ENCODE measurements around the gene ETV4.
"Not testable (repeated sequence)": the region's sequence is repeated elsewhere in the genome, so short reads cannot be mapped to it uniquely, and the experiment has no call there.

DNA sequence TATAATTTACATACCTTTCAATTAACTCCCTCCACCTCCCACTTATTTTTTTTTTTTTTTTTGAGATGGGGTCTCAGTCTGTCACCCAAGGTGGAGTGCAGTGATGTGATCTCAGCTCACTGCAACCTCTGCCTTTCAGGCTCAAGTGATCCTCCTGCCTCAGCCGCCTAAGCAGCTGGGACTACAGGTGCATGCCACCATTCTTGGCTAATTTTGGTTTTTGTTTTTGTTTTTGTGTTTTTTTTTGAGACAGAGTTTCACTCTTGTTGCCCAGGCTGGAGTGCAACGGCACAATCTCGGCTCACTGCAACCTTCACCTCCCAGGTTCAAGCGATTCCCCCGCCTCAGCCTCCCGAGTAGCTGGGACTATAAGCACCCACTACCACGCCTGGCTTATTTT is 36.7 kb downstream of the ETV4 start:
- TF ChIP-seq POLR2AphosphoS5, POLR2A (IDR thresholded peaks at IDR 0.05): not testable (repeated sequence)
